Neural cell (in vitro differentiated cells): ENCODE data around the gene C11orf24.

Experiments
- CTCF ChIP-seq: fragments of 450-650 bp; IDR thresholded peaks from 2 replicates; pipeline ENCODE4 v1.5.1; 2014; ENCODE audit warnings: antibody characterized with exemption, mild to moderate bottlenecking, moderate library complexity; ENCODE audit not compliant: poor library complexity, severe bottlenecking
- EP300 ChIP-seq: fragments of 450-650 bp; conservative IDR thresholded peaks from 2 replicates; pipeline ENCODE4 v1.6.1; 2014; ENCODE audit warnings: antibody characterized with exemption, mild to moderate bottlenecking, moderate library complexity; ENCODE audit not compliant: poor library complexity, severe bottlenecking
- EZH2 ChIP-seq: fragments of 200-600, 300-800 bp; shearing (Covaris generic), sonication (generic); IDR thresholded peaks from 2 replicates; pipeline ENCODE4 v1.6.1; 2014; ENCODE audit warnings: antibody characterized with exemption, low read length, borderline replicate concordance, mild to moderate bottlenecking; ENCODE audit not compliant: insufficient read depth, poor library complexity, severe bottlenecking
- POLR2AphosphoS5 ChIP-seq: IDR thresholded peaks from 2 replicates; pipeline ENCODE4 v1.6.1; 2012
- RAD21 ChIP-seq: fragments of 450-650 bp; conservative IDR thresholded peaks from 2 replicates; pipeline ENCODE4 v1.6.1; 2014; ENCODE audit warnings: antibody characterized with exemption, mild to moderate bottlenecking, moderate library complexity
- REST ChIP-seq: IDR thresholded peaks from 2 replicates; pipeline ENCODE4 v1.6.1; 2012; ENCODE audit warnings: borderline replicate concordance
- SMC3 ChIP-seq: fragments of 450-650 bp; conservative IDR thresholded peaks from 2 replicates; pipeline ENCODE4 v1.6.1; 2014; ENCODE audit warnings: antibody characterized with exemption, mild to moderate bottlenecking, moderate library complexity; ENCODE audit not compliant: poor library complexity
- TAF1 ChIP-seq: IDR thresholded peaks from 2 replicates; pipeline ENCODE4 v1.6.1; 2012; ENCODE audit warnings: low read depth

- no peak for TF ChIP-seq CTCF
- TF ChIP-seq EZH2: no peak
- no peak for TF ChIP-seq SMC3
- TF ChIP-seq TAF1: no peak
- no peak for TF ChIP-seq POLR2AphosphoS5
- no peak for TF ChIP-seq RAD21
- TF ChIP-seq EP300: no peak
- TF ChIP-seq REST: no peak
Measured at GRCh38 chr11:68303083-68303482, 31.3 kb upstream of the C11orf24 start.
